Left ventricle myocardium inferior (tissue), 1 donor: ENCODE measurements around the gene RPS6KA2. TPM values are rescaled to one million over a fixed set of nuclear protein-coding genes. Genes with fewer than 3 reads are reported as not detected.

ENCODE experiments used
- DNase-seq: peaks from one replicate; pipeline ENCODE4 v3.0.0-alpha.2; 2020
- H3K27ac ChIP-seq: fragments of 200-600 bp; replicated peaks from 2 replicates; pipeline ENCODE4 v1.8.0; 2021
- H3K27me3 ChIP-seq: fragments of 200-600 bp; 2 replicates; pipeline ENCODE4 v1.8.0; 2021; ENCODE audit warnings: low read depth
- H3K36me3 ChIP-seq: fragments of 200-600 bp; 2 replicates; pipeline ENCODE4 v1.8.0; 2021
- H3K4me1 ChIP-seq: fragments of 200-600 bp; 2 replicates; pipeline ENCODE4 v1.8.0; 2021
- H3K4me3 ChIP-seq: fragments of 200-600 bp; 2 replicates; pipeline ENCODE4 v1.8.0; 2021; ENCODE audit warnings: mild to moderate bottlenecking, moderate library complexity
- H3K9me3 ChIP-seq: fragments of 200-600 bp; replicated peaks from 2 replicates; pipeline ENCODE4 v1.8.0; 2021
- CTCF ChIP-seq: fragments of 200-600 bp; IDR thresholded peaks from 2 replicates; pipeline ENCODE4 v1.8.0; 2021; ENCODE audit warnings: antibody characterized with exemption, mild to moderate bottlenecking, borderline replicate concordance
- intact Hi-C: fragments of 100-400 bp; cut with micrococcal nuclease; formaldehyde crosslinking; loops from one replicate; pipeline ENCODE4 v1.11.0; 2022
- total RNA-seq: library from RNA; stranded (reverse); fragmentation: NEBNext Ultra II Directional; extraction: Animal tissue kit (Norgen Biotek cat#: 25700); gene quantifications from one replicate; pipeline ENCODE4 v1.2.1, GENCODE V29; 2021
- donor health status: DM: no; HTN: yes; CAD: no; lungs with severe emphysema.

Gene RPS6KA2
- total RNA-seq, 1 donor from 2014 or later, result 77.2 TPM

GRCh38 chr6:166375013-166375412 is 252.0 kb downstream of the RPS6KA2 start:
- Histone ChIP-seq H3K9me3 (no peaks in the 10 kb centered on the region), H3K27me3 (no peaks in the 10 kb centered on the region), H3K4me3 (no peak overlapping the region), H3K4me1 (peaks cover 77% of the 10 kb centered on the region), H3K36me3 (peaks cover 6% of the 10 kb centered on the region), H3K27ac (no peak overlapping the region)
- intact Hi-C loops, result no loop called here
- no peak for DNase-seq
- TF ChIP-seq CTCF, result no peak

DNA sequence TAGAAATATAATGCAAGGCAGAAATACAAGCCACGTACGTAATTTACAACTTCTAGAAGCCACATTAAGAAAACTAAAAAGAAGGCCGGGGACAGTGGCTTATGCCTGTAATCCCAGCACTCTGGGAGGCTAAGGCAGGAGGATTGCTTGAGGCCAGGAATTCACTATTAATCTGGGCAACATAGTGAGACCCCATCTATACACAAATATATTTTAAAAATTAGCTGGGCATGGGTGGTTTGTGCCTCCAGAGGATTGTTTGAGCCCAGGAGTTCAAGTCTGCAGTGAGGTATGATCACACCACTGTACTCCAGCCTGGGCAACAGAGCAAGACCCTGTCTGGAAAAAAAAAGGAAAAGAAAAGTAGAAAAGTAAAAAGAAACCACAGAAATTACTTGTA is 256.6 kb downstream of the RPS6KA2 start:
- H3K9me3 ChIP-seq, result no peaks in the 10 kb centered on the region
- no peak for DNase-seq
- no peaks in the 10 kb centered on the region for H3K27me3 ChIP-seq
- H3K4me3 ChIP-seq, result no peak overlapping the region
- H3K27ac ChIP-seq, result no peak overlapping the region
- intact Hi-C loops, result no loop called here
- TF ChIP-seq CTCF, result no peak
- peaks cover 76% of the 10 kb centered on the region for H3K4me1 ChIP-seq
- peaks cover 36% of the 10 kb centered on the region for H3K36me3 ChIP-seq

DNA sequence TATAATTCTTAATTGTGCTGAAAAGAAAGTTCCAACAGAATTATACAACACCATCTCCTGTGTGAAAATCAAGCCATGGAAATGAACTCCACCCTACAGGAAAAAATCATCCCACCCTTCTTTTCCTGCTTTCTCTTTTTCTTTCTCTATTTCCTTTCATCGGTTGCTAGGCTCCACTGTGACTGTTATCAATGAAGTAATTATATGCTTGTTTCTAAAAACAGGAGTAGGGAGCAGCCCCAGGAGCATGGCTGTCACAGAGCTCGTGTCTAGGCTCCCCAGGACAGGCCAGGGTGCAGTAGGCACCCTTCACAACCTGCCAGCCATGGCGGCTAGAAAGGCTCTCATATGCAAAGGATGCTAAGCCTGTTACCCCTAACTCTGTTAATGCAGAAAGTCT is 257.3 kb downstream of the RPS6KA2 start:
- no peak for TF ChIP-seq CTCF
- Histone ChIP-seq H3K9me3 (no peaks in the 10 kb centered on the region), H3K27me3 (no peaks in the 10 kb centered on the region), H3K36me3 (peaks cover 39% of the 10 kb centered on the region), H3K4me1 (peaks cover 83% of the 10 kb centered on the region), H3K4me3 (no peak overlapping the region), H3K27ac (no peak overlapping the region)
- intact Hi-C loops, result no loop called here
- no peak for DNase-seq

- Histone ChIP-seq H3K4me3 (no peak overlapping the region), H3K9me3 (no peaks in the 10 kb centered on the region), H3K36me3 (peaks cover 60% of the 10 kb centered on the region), H3K27me3 (no peaks in the 10 kb centered on the region), H3K4me1 (peaks cover 96% of the 10 kb centered on the region), H3K27ac (peak overlapping the region; percentile 83)
- DNase-seq, result no peak
- no peak for TF ChIP-seq CTCF
- intact Hi-C loops, result no loop called here
Measured at GRCh38 chr6:166366921-166367320, 260.1 kb downstream of the RPS6KA2 start.

- TF ChIP-seq CTCF, result no peak
- Histone ChIP-seq H3K36me3 (peaks cover 60% of the 10 kb centered on the region), H3K4me1 (peaks cover 94% of the 10 kb centered on the region), H3K27me3 (no peaks in the 10 kb centered on the region), H3K27ac (peak overlapping the region; percentile 83), H3K4me3 (no peak overlapping the region), H3K9me3 (no peaks in the 10 kb centered on the region)
- intact Hi-C loops, result no loop called here
- DNase-seq, result no peak
Measured at GRCh38 chr6:166365806-166366205, 261.2 kb downstream of the RPS6KA2 start.

- H3K9me3 ChIP-seq, result no peaks in the 10 kb centered on the region
- H3K36me3 ChIP-seq, result peaks cover 56% of the 10 kb centered on the region
- DNase-seq, result no peak
- intact Hi-C loops, result no loop called here
- no peaks in the 10 kb centered on the region for H3K27me3 ChIP-seq
- H3K4me3 ChIP-seq, result peak overlapping the region; percentile 36
- peak overlapping the region; percentile 83 for H3K27ac ChIP-seq
- no peak for TF ChIP-seq CTCF
- peaks cover 96% of the 10 kb centered on the region for H3K4me1 ChIP-seq
Measured at GRCh38 chr6:166365221-166365620, 261.8 kb downstream of the RPS6KA2 start.
